D721Med (cell line): ENCODE results near the gene KARS1.
A peak's percentile ranks its signal among the peaks of the same experiment; 100 is the strongest.

Experiments
- DNase-seq: peaks from one replicate; pipeline ENCODE4 v3.0.0; 2011; ENCODE audit warnings: low spot score; ENCODE audit not compliant: insufficient read length
- FAIRE-seq: peaks from 2 replicates; lab custom pipeline; 2011; peaks lifted over from hg19 to GRCh38; lab: Jason Lieb, UNC
- TF ChIP-seq, protein P1 (sequence below): IDR thresholded peaks from 2 replicates; pipeline ENCODE4 v1.5.1; 2012; ENCODE audit warnings: mild to moderate bottlenecking, control low read depth; ENCODE audit not compliant: insufficient read depth; ENCODE audit errors: missing control alignments

The KARS1 gene

DNA sequence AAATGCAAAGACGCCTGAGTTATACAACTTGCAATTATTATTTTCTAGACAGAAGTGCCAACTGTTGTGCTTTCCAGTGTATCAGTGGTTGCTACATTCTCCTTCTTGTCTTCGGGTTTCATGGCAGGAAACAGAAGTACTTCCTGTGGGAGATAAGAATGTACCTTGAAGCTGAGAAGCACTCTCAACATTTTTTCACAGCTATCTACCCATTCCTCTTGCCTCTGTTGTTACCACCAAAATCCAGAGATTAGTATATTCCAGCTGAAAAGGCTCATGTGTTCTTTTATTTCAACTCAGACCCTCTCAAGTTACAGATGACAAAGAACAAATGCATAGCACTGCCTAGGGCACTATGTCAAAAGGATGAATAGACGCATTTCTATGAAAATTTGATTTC, 19.6 kb downstream of the KARS1 start:
- TF ChIP-seq, protein P1, sequence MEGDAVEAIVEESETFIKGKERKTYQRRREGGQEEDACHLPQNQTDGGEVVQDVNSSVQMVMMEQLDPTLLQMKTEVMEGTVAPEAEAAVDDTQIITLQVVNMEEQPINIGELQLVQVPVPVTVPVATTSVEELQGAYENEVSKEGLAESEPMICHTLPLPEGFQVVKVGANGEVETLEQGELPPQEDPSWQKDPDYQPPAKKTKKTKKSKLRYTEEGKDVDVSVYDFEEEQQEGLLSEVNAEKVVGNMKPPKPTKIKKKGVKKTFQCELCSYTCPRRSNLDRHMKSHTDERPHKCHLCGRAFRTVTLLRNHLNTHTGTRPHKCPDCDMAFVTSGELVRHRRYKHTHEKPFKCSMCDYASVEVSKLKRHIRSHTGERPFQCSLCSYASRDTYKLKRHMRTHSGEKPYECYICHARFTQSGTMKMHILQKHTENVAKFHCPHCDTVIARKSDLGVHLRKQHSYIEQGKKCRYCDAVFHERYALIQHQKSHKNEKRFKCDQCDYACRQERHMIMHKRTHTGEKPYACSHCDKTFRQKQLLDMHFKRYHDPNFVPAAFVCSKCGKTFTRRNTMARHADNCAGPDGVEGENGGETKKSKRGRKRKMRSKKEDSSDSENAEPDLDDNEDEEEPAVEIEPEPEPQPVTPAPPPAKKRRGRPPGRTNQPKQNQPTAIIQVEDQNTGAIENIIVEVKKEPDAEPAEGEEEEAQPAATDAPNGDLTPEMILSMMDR: no peak
- DNase-seq (no peak), FAIRE-seq (no peak)

DNA sequence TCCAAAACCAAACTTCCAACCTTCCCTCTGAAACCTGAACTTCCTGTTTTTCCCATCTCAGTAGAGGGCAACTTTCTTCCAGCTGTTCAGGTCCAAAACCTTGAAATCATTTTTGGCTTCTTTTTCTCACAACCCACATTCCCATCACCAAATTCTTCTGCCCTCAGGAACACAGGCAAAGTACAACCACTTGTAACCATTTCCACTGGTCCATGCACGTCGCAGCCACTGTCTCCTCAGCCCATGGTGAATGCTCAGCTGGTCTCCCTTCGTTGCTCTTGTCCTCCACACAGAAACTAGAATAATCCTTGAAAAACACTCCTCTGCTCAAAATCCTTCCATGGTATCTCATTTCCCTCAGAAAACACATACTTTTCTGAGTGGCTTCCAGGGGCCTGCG, 20.7 kb downstream of the KARS1 start:
- no peak for FAIRE-seq
- TF ChIP-seq, protein P1: no peak
- DNase-seq: no peak

DNA sequence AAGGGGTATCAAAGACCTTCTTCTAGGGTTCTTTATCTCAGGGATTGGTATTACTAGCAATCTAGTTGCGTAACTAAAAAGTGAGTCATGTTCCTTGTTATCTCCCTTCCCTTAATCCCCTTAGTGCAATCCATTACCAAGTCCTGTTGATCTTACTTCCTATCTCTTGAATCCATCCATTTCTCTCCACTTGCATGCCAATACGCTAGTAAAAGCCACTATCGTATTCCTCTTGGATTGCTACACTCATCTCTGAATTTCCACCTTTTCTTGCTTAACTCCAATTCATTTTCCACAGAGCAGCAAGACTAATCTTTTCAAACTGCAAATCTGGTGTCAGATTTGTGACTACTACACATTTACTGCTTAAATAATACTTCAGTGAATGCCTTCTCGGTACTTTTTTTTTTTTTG, 22.5 kb downstream of the KARS1 start:
- TF ChIP-seq, protein P1: no peak
- FAIRE-seq (no peak), DNase-seq (no peak)

- TF ChIP-seq, protein P1: no peak
- DNase-seq: peak; percentile 41
- no peak for FAIRE-seq
Observed at GRCh38 chr16:75622761-75623605, 24.5 kb downstream of the KARS1 start, which contains the start of gene ADAT1. ADAT1 (minus strand) TSS chr16:75623281; CDS start chr16:75620799, 2,482 bp downstream.

DNA sequence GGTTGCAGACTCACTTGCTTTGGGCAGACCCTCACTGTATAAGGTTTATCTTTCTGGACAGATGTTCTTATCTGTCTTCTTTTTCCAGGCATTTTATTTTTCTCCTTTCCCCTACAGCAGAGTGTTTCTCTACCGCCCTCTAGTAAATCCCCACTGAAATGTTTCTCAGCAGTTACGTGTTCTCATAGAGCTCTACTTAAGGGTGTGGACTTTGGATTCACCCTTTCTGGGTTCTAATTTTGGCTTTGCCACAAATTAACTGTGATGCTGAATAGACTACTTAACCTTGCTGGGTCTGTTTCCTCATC, 26.3 kb downstream of the KARS1 start:
- TF ChIP-seq, protein P1: peak; percentile 49
- DNase-seq: no peak
- no peak for FAIRE-seq

- TF ChIP-seq, protein P1: no peak
- no peak for DNase-seq
- FAIRE-seq: no peak
Observed at GRCh38 chr16:75620326-75621169, 26.9 kb downstream of the KARS1 start.
